HEK293 (cell line): ENCODE results near the gene PADI3.
A peak's percentile ranks its signal among the peaks of the same experiment; 100 is the strongest.

Experiments
- ATF2 ChIP-seq: fragments of 450-650 bp; formaldehyde crosslinking; IDR thresholded peaks from 2 replicates; pipeline ENCODE4 v1.5.1; 2016; ENCODE audit warnings: missing biosample characterization, missing genetic modification characterization, low read depth
- BCL11B ChIP-seq: fragments of 450-650 bp; formaldehyde crosslinking; IDR thresholded peaks from 2 replicates; pipeline ENCODE4 v1.5.1; 2016; ENCODE audit warnings: low read depth, missing biosample characterization, missing genetic modification characterization
- EGR2 ChIP-seq: fragments of 450-650 bp; formaldehyde crosslinking; IDR thresholded peaks from 2 replicates; pipeline ENCODE4 v1.5.1; 2016; ENCODE audit warnings: low read depth, missing biosample characterization, missing genetic modification characterization
- HOXA7 ChIP-seq: sonication (generic); formaldehyde crosslinking; IDR thresholded peaks from 2 replicates; pipeline ENCODE4 v1.8.1; 2022; ENCODE audit warnings: missing genetic modification reagents, borderline replicate concordance
- HOXC10 ChIP-seq: sonication (generic); formaldehyde crosslinking; IDR thresholded peaks from 2 replicates; pipeline ENCODE4 v1.8.1; 2023; ENCODE audit warnings: mild to moderate bottlenecking, missing genetic modification reagents
- PBX3 ChIP-seq: sonication (generic); formaldehyde crosslinking; IDR thresholded peaks from 2 replicates; pipeline ENCODE4 v1.8.1; 2022; ENCODE audit warnings: mild to moderate bottlenecking, moderate library complexity, missing genetic modification reagents
- SP7 ChIP-seq: fragments of 450-650 bp; formaldehyde crosslinking; IDR thresholded peaks from 2 replicates; pipeline ENCODE4 v1.5.1; 2016; ENCODE audit warnings: missing biosample characterization, missing genetic modification characterization
- TRIM28 ChIP-seq: IDR thresholded peaks from 2 replicates; pipeline ENCODE4 v1.6.1; 2011; ENCODE audit warnings: low read length, control low read depth, borderline replicate concordance
- WT1 ChIP-seq: fragments of 450-650 bp; formaldehyde crosslinking; IDR thresholded peaks from 2 replicates; pipeline ENCODE4 v1.5.1; 2016; ENCODE audit warnings: missing biosample characterization, missing genetic modification characterization
- ZBTB44 ChIP-seq: fragments of 450-650 bp; IDR thresholded peaks from 2 replicates; pipeline ENCODE4 v1.5.1; 2018; ENCODE audit warnings: missing biosample characterization, mild to moderate bottlenecking, missing genetic modification characterization
- ZFP37 ChIP-seq: fragments of 450-650 bp; formaldehyde crosslinking; IDR thresholded peaks from 2 replicates; pipeline ENCODE4 v1.5.1; 2016; ENCODE audit warnings: missing biosample characterization, missing genetic modification characterization
- ZFP41 ChIP-seq: fragments of 450-650 bp; formaldehyde crosslinking; IDR thresholded peaks from 2 replicates; pipeline ENCODE4 v1.5.1; 2016; ENCODE audit warnings: missing biosample characterization, missing genetic modification characterization, borderline replicate concordance
- ZNF121 ChIP-seq: fragments of 450-650 bp; formaldehyde crosslinking; IDR thresholded peaks from 2 replicates; pipeline ENCODE4 v1.5.1; 2016; ENCODE audit warnings: missing biosample characterization, missing genetic modification characterization
- ZNF157 ChIP-seq: fragments of 450-650 bp; formaldehyde crosslinking; IDR thresholded peaks from 2 replicates; pipeline ENCODE4 v1.5.1; 2016; ENCODE audit warnings: missing biosample characterization, missing genetic modification characterization
- ZNF202 ChIP-seq: fragments of 450-650 bp; formaldehyde crosslinking; IDR thresholded peaks from 2 replicates; pipeline ENCODE4 v1.5.1; 2016; ENCODE audit warnings: missing biosample characterization, missing genetic modification characterization, borderline replicate concordance
- ZNF223 ChIP-seq: fragments of 450-650 bp; formaldehyde crosslinking; IDR thresholded peaks from 2 replicates; pipeline ENCODE4 v1.5.1; 2016; ENCODE audit warnings: missing biosample characterization, missing genetic modification characterization
- ZNF280D ChIP-seq: fragments of 450-650 bp; formaldehyde crosslinking; IDR thresholded peaks from 2 replicates; pipeline ENCODE4 v1.5.1; 2016; ENCODE audit warnings: missing biosample characterization, missing genetic modification characterization
- ZNF341 ChIP-seq: fragments of 450-650 bp; formaldehyde crosslinking; IDR thresholded peaks from 2 replicates; pipeline ENCODE4; 2016; ENCODE audit warnings: low read depth, missing biosample characterization, missing genetic modification characterization
- ZNF394 ChIP-seq: fragments of 450-650 bp; formaldehyde crosslinking; IDR thresholded peaks from 2 replicates; pipeline ENCODE4 v1.5.1; 2016; ENCODE audit warnings: missing biosample characterization, missing genetic modification characterization, mild to moderate bottlenecking, moderate library complexity, borderline replicate concordance
- ZNF529 ChIP-seq: fragments of 450-650 bp; formaldehyde crosslinking; IDR thresholded peaks from 2 replicates; pipeline ENCODE4 v1.5.1; 2017; ENCODE audit warnings: missing genetic modification characterization, missing biosample characterization; ENCODE audit not compliant: insufficient replicate concordance
- ZNF560 ChIP-seq: fragments of 450-650 bp; formaldehyde crosslinking; IDR thresholded peaks from 2 replicates; pipeline ENCODE4 v1.5.1; 2017; ENCODE audit warnings: missing biosample characterization, missing genetic modification characterization, borderline replicate concordance
- ZNF561 ChIP-seq: fragments of 450-650 bp; IDR thresholded peaks from 2 replicates; pipeline ENCODE4 v1.5.1; 2018; ENCODE audit warnings: missing biosample characterization, missing genetic modification characterization, borderline replicate concordance
- ZNF645 ChIP-seq: fragments of 450-650 bp; formaldehyde crosslinking; IDR thresholded peaks from 2 replicates; pipeline ENCODE4; 2016; ENCODE audit warnings: missing biosample characterization, missing genetic modification characterization
- ZNF654 ChIP-seq: fragments of 450-650 bp; formaldehyde crosslinking; IDR thresholded peaks from 2 replicates; pipeline ENCODE4 v1.5.1; 2016; ENCODE audit warnings: low read depth, missing biosample characterization, missing genetic modification characterization
- ZNF658 ChIP-seq: fragments of 450-650 bp; formaldehyde crosslinking; IDR thresholded peaks from 2 replicates; pipeline ENCODE4; 2016; ENCODE audit warnings: missing biosample characterization, missing genetic modification characterization
- ZNF768 ChIP-seq: fragments of 450-650 bp; formaldehyde crosslinking; IDR thresholded peaks from 2 replicates; pipeline ENCODE4 v1.5.1; 2018; ENCODE audit warnings: missing biosample characterization, mild to moderate bottlenecking, missing genetic modification characterization
- ZNF843 ChIP-seq: fragments of 450-650 bp; formaldehyde crosslinking; IDR thresholded peaks from 2 replicates; pipeline ENCODE4 v1.5.1; 2016; ENCODE audit warnings: missing biosample characterization, missing genetic modification characterization
- ZSCAN16 ChIP-seq: fragments of 450-650 bp; formaldehyde crosslinking; IDR thresholded peaks from 2 replicates; pipeline ENCODE4 v1.5.1; 2016; ENCODE audit warnings: missing biosample characterization, missing genetic modification characterization
- ZSCAN5A ChIP-seq: fragments of 450-650 bp; formaldehyde crosslinking; IDR thresholded peaks from 2 replicates; pipeline ENCODE4 v1.5.1; 2016; ENCODE audit warnings: missing biosample characterization, missing genetic modification characterization
- ZXDB ChIP-seq: fragments of 450-650 bp; formaldehyde crosslinking; IDR thresholded peaks from 2 replicates; pipeline ENCODE4 v1.5.1; 2016; ENCODE audit warnings: missing biosample characterization, missing genetic modification characterization

PADI3 gene

GRCh38 chr1:17236779-17237560, 11.9 kb upstream of the PADI3 start (continued):
- peak; percentile 67 for TF ChIP-seq ZSCAN5A (tag by site-specific recombination)
- peak; percentile 74; the same call in 1 of the 2 replicates for TF ChIP-seq BCL11B (tag by site-specific recombination)
- TF ChIP-seq HOXC10 (CRISPR knock-in tag) = no peak
- 0 out of 2 replicates have a peak, but pooled peaks have one; percentile 72 for TF ChIP-seq ZNF561 (tag by site-specific recombination)
- 0 out of 2 replicates have a peak, but pooled peaks have one; percentile 31 for TF ChIP-seq EGR2 (tag by site-specific recombination)
- TF ChIP-seq ZNF645 (tag by site-specific recombination) = no peak
- no peak for TF ChIP-seq ZNF560 (tag by site-specific recombination)
- peak; percentile 73 for TF ChIP-seq ZNF654 (tag by site-specific recombination)
- TF ChIP-seq ZNF768 (tag by site-specific recombination) = peak; percentile 40; the same call in 1 of the 2 replicates
- no peak for TF ChIP-seq ZFP41 (tag by site-specific recombination)
- peak; percentile 85 for TF ChIP-seq ZNF223 (tag by site-specific recombination)
- peak; percentile 79 for TF ChIP-seq SP7
- peak; percentile 59; the same call in 1 of the 2 replicates for TF ChIP-seq ZFP37 (tag by site-specific recombination)
- no peak for TF ChIP-seq ATF2 (tag by site-specific recombination)
- peak; percentile 22; the same call in 1 of the 2 replicates for TF ChIP-seq ZNF341
- peak; percentile 71; the same call in 1 of the 2 replicates for TF ChIP-seq TRIM28
- TF ChIP-seq PBX3 (CRISPR knock-in tag) = no peak
- TF ChIP-seq ZNF394 (tag by site-specific recombination) = peak; percentile 81; the same call in 1 of the 2 replicates
- TF ChIP-seq ZNF658 = no peak
- peak; percentile 61 for TF ChIP-seq ZXDB (tag by site-specific recombination)
- no peak for TF ChIP-seq HOXA7 (CRISPR knock-in tag)
- TF ChIP-seq ZNF529 = no peak
- TF ChIP-seq ZNF157 (tag by site-specific recombination) = no peak
- TF ChIP-seq ZNF280D (tag by site-specific recombination) = peak; percentile 72; the same call in 1 of the 2 replicates
- TF ChIP-seq ZNF202 = no peak
- 0 out of 2 replicates have a peak, but pooled peaks have one; percentile 29 for TF ChIP-seq ZBTB44 (tag by site-specific recombination)
- TF ChIP-seq ZNF121 (tag by site-specific recombination) = peak; percentile 82
- TF ChIP-seq WT1 (tag by site-specific recombination) = peak; percentile 72
- peak; percentile 56; the same call in 1 of the 2 replicates for TF ChIP-seq ZNF843 (tag by site-specific recombination)
- peak; percentile 85 for TF ChIP-seq ZSCAN16 (tag by site-specific recombination)
